HG02938 (cell line): ENCODE data around the gene CRYGB.
A peak's percentile ranks its signal among the peaks of the same experiment; 100 is the strongest.
"Not testable (repeated sequence)": the region's sequence is repeated elsewhere in the genome, so short reads cannot be mapped to it uniquely, and the experiment has no call there.

Experiments used
- ATAC-seq: cut with Tn5 transposase; IDR thresholded peaks from one replicate; pipeline ENCODE4 v1.9.1; 2021; ENCODE audit warnings: mild to moderate bottlenecking, moderate library complexity; ENCODE audit not compliant: unreplicated experiment

CRYGB gene

GRCh38 chr2:208150956-208151355 lies 5.0 kb upstream of the CRYGB start:
- no peak for ATAC-seq

GRCh38 chr2:208150094-208150493 lies 4.1 kb upstream of the CRYGB start:
- ATAC-seq: no peak

GRCh38 chr2:208148803-208149202 lies 2.8 kb upstream of the CRYGB start:
- ATAC-seq: no peak

- no peak for ATAC-seq
Measured at GRCh38 chr2:208147759-208148158, 1.8 kb upstream of the CRYGB start.

- ATAC-seq: no peak
Measured at GRCh38 chr2:208147008-208147407, 1.1 kb upstream of the CRYGB start.

GRCh38 chr2:208142925-208143799 lies 2.8 kb downstream of the CRYGB start:
- no peak for ATAC-seq

- ATAC-seq: no peak
Measured at GRCh38 chr2:208142240-208142924, 3.6 kb downstream of the CRYGB start.

GRCh38 chr2:208139447-208139846 lies 6.5 kb downstream of the CRYGB start:
- no peak for ATAC-seq

GRCh38 chr2:208138334-208138733 lies 7.6 kb downstream of the CRYGB start:
- ATAC-seq: not testable (repeated sequence)

- ATAC-seq: no peak
Measured at GRCh38 chr2:208136716-208137094, 9.3 kb downstream of the CRYGB start.

- ATAC-seq: no peak
Measured at GRCh38 chr2:208135794-208136715, 9.9 kb downstream of the CRYGB start.

GRCh38 chr2:208134928-208135586 lies 10.9 kb downstream of the CRYGB start:
- peak; percentile 53 for ATAC-seq

- ATAC-seq: no peak
Measured at GRCh38 chr2:208130712-208131110, 15.2 kb downstream of the CRYGB start.

- ATAC-seq: no peak
Measured at GRCh38 chr2:208129744-208130711, 15.9 kb downstream of the CRYGB start, which contains the start of gene CRYGC. Gene CRYGC, minus strand, starts transcription at chr2:208129828. Its CDS starts 36 bp downstream, at chr2:208129792.

- no peak for ATAC-seq
Measured at GRCh38 chr2:208128136-208128535, 17.8 kb downstream of the CRYGB start.

- ATAC-seq: no peak
Measured at GRCh38 chr2:208127090-208127489, 18.9 kb downstream of the CRYGB start.

- ATAC-seq: no peak
Measured at GRCh38 chr2:208125251-208125650, 20.7 kb downstream of the CRYGB start.

GRCh38 chr2:208124013-208124715 lies 21.8 kb downstream of the CRYGB start, which contains the start of gene CRYGD:
Gene CRYGD, minus strand, starts transcription at chr2:208124524. Its CDS starts 51 bp downstream, at chr2:208124473.
- ATAC-seq: not testable (repeated sequence)

- ATAC-seq: no peak
Measured at GRCh38 chr2:208122248-208122647, 23.7 kb downstream of the CRYGB start.
